H1 (cell line): ENCODE results near the gene USP37. TPM values are rescaled to one million over a fixed set of nuclear protein-coding genes. Genes with fewer than 3 reads are reported as not detected.

ENCODE experiments used
- CTCF ChIA-PET: fragments of 300-600 bp; sonication (Branson Sonifier 250); formaldehyde crosslinking; loops from one replicate; lab custom pipeline; 2021; ENCODE audit not compliant: partially characterized antibody; lab: Charles Lee
- POLR2A ChIA-PET: fragments of 300-600 bp; sonication (Branson Sonifier 250); formaldehyde crosslinking; loops from one replicate; lab custom pipeline; 2021; ENCODE audit warnings: inconsistent platforms; ENCODE audit not compliant: partially characterized antibody; lab: Charles Lee
- DNase-seq, 2 experiments: peaks; one replicate each; pipeline versions ENCODE4 v3.0.0 to v3.0.0-alpha.2; 2010 to 2022; ENCODE audit warnings: low spot score in 2 of 2, low read depth in 1 of 2, mixed read lengths in 1 of 2
- FAIRE-seq: peaks from 2 replicates; lab custom pipeline; 2011; peaks lifted over from hg19 to GRCh38; lab: Jason Lieb, UNC
- H2AFZ ChIP-seq: 2 replicates; pipeline ENCODE4 v1.8.1; 2012; ENCODE audit warnings: low read length, inconsistent platforms
- H2AK5ac ChIP-seq: 2 replicates; pipeline ENCODE4 v1.6.1; 2013; ENCODE audit warnings: low read depth, low read length
- H2BK120ac ChIP-seq: replicated peaks from 2 replicates; pipeline ENCODE3; 2013; ENCODE audit warnings: low read depth, low read length, inconsistent platforms
- H2BK12ac ChIP-seq: 2 replicates; pipeline ENCODE4 v1.6.1; 2013; ENCODE audit warnings: low read depth, low read length
- H2BK15ac ChIP-seq: 2 replicates; pipeline ENCODE4 v1.6.1; 2013; ENCODE audit warnings: low read length
- H2BK20ac ChIP-seq: 2 replicates; pipeline ENCODE4 v1.6.1; 2013; ENCODE audit warnings: low read length
- H2BK5ac ChIP-seq: 2 replicates; pipeline ENCODE4 v1.6.1; 2013; ENCODE audit warnings: low read depth, low read length
- H3K14ac ChIP-seq: 2 replicates; pipeline ENCODE4 v1.6.1; 2013; ENCODE audit warnings: inconsistent platforms; ENCODE audit not compliant: insufficient read length
- H3K18ac ChIP-seq: 2 replicates; pipeline ENCODE4 v1.6.1; 2013; ENCODE audit warnings: low read length; ENCODE audit errors: extremely low read depth
- H3K23ac ChIP-seq: 2 replicates; pipeline ENCODE4 v1.6.1; 2013; ENCODE audit warnings: inconsistent platforms; ENCODE audit not compliant: insufficient read length
- H3K23me2 ChIP-seq: 2 replicates; pipeline ENCODE4 v1.6.1; 2013; ENCODE audit warnings: low read depth, low read length
- H3K27ac ChIP-seq: 2 replicates; pipeline ENCODE4 v1.6.1; 2011; ENCODE audit warnings: low read depth, low read length, inconsistent platforms
- H3K27me3 ChIP-seq, 4 experiments: replicated peaks in 1 of 4; 1 replicate in 1 of 4; 2 replicates in 3 of 4; pipeline versions ENCODE4 v1.6.1 to v1.8.1; 2011 to 2013; ENCODE audit warnings: low read length in 3 of 4, mild to moderate bottlenecking in 3 of 4, inconsistent platforms in 2 of 4, mixed read lengths in 2 of 4, moderate library complexity in 1 of 4; ENCODE audit not compliant: control insufficient read depth in 3 of 4, insufficient read depth in 3 of 4; ENCODE audit errors: extremely low read depth in 1 of 4
- H3K36me3 ChIP-seq, 4 experiments: 2 replicates each; pipeline versions ENCODE4 v1.6.1 to v1.8.1; 2011 to 2013; ENCODE audit warnings: mild to moderate bottlenecking in 4 of 4, low read length in 3 of 4, moderate library complexity in 2 of 4, control low read depth in 1 of 4, inconsistent platforms in 1 of 4; ENCODE audit not compliant: insufficient read depth in 4 of 4, control insufficient read depth in 2 of 4
- H3K4ac ChIP-seq: replicated peaks from 2 replicates; pipeline ENCODE3; 2013; ENCODE audit warnings: low read length, low read depth, mixed read lengths, inconsistent platforms; ENCODE audit not compliant: insufficient read length
- H3K4me1 ChIP-seq, 4 experiments: replicated peaks in 1 of 4; 1 replicate in 1 of 4; 2 replicates in 3 of 4; pipeline versions ENCODE4 v1.6.1 to v1.8.1; 2011 to 2013; ENCODE audit warnings: low read length in 3 of 4, inconsistent platforms in 2 of 4, mixed read lengths in 1 of 4; ENCODE audit not compliant: insufficient read depth in 4 of 4, control insufficient read depth in 3 of 4
- H3K4me2 ChIP-seq, 2 experiments: 2 replicates each; pipeline versions ENCODE4 v1.6.1 to v1.8.1; 2011 to 2013; ENCODE audit warnings: low read depth in 2 of 2, low read length in 2 of 2, control low read depth in 1 of 2, inconsistent platforms in 1 of 2, mild to moderate bottlenecking in 1 of 2; ENCODE audit not compliant: insufficient read depth in 1 of 2
- H3K4me3 ChIP-seq, 4 experiments: fragments of 200-600, 300-600 bp in 1 of 4; sonication (generic), shearing (Covaris generic), sonication (Bioruptor Twin) in 1 of 4; 2 replicates each; pipeline versions ENCODE4 v1.5.1 to v1.8.1; 2011 to 2016; ENCODE audit warnings: low read length in 4 of 4, low read depth in 3 of 4, control low read depth in 2 of 4, inconsistent platforms in 2 of 4, mild to moderate bottlenecking in 2 of 4, mixed read lengths in 1 of 4, moderate library complexity in 1 of 4; ENCODE audit not compliant: insufficient read depth in 2 of 4; ENCODE audit errors: extremely low read depth in 1 of 4
- H3K56ac ChIP-seq: replicated peaks from 2 replicates; pipeline ENCODE3; 2013; ENCODE audit warnings: low read depth, mild to moderate bottlenecking, mixed read lengths, low read length, inconsistent platforms; ENCODE audit not compliant: insufficient read length
- H3K79me1 ChIP-seq: 2 replicates; pipeline ENCODE4 v1.6.1; 2013; ENCODE audit warnings: low read depth, low read length, control low read depth
- H3K79me2 ChIP-seq, 2 experiments: 2 replicates each; pipeline versions ENCODE4 v1.6.1 to v1.8.1; 2012 to 2013; ENCODE audit warnings: low read length in 2 of 2, mild to moderate bottlenecking in 2 of 2, inconsistent platforms in 1 of 2; ENCODE audit not compliant: insufficient read depth in 2 of 2, control insufficient read depth in 1 of 2
- H3K9ac ChIP-seq, 4 experiments: replicated peaks in 1 of 4; 1 replicate in 1 of 4; 2 replicates in 3 of 4; pipeline versions ENCODE4 v1.6.1 to v1.8.1; 2011 to 2013; ENCODE audit warnings: low read depth in 3 of 4, low read length in 3 of 4, control low read depth in 2 of 4, mild to moderate bottlenecking in 2 of 4, moderate library complexity in 2 of 4, inconsistent platforms in 1 of 4; ENCODE audit errors: extremely low read depth in 1 of 4
- H3K9me3 ChIP-seq, 2 experiments: 2 replicates each; pipeline versions ENCODE4 v1.6.1 to v1.8.1; 2012 to 2013; ENCODE audit warnings: mild to moderate bottlenecking in 2 of 2, moderate library complexity in 2 of 2, control low read depth in 1 of 2, inconsistent platforms in 1 of 2, low read depth in 1 of 2, low read length in 1 of 2, mixed read lengths in 1 of 2; ENCODE audit not compliant: insufficient read depth in 2 of 2
- H4K20me1 ChIP-seq, 2 experiments: replicated peaks in 1 of 2; 2 replicates each; pipeline versions ENCODE3 to v1.8.1; 2011 to 2013; ENCODE audit warnings: inconsistent platforms in 2 of 2, low read length in 2 of 2, mild to moderate bottlenecking in 1 of 2; ENCODE audit not compliant: insufficient read depth in 2 of 2, control insufficient read depth in 1 of 2
- H4K5ac ChIP-seq: 2 replicates; pipeline ENCODE4 v1.6.1; 2013; ENCODE audit warnings: low read length, low read depth, mixed read lengths, inconsistent platforms; ENCODE audit not compliant: insufficient read length
- H4K8ac ChIP-seq: 2 replicates; pipeline ENCODE4 v1.8.0; 2013; ENCODE audit warnings: mild to moderate bottlenecking, moderate library complexity, low read length, inconsistent platforms; ENCODE audit not compliant: insufficient read depth; ENCODE audit errors: extremely low read depth
- H4K91ac ChIP-seq: replicated peaks from 2 replicates; pipeline ENCODE3; 2013; ENCODE audit warnings: low read length, mixed read lengths, inconsistent platforms; ENCODE audit not compliant: insufficient read length
- ATF2 ChIP-seq: IDR thresholded peaks from 2 replicates; pipeline ENCODE4 v1.6.1; 2012; ENCODE audit warnings: low read length, inconsistent platforms
- CREB1 ChIP-seq: IDR thresholded peaks from 2 replicates; pipeline ENCODE4 v1.6.1; 2012; ENCODE audit warnings: inconsistent platforms
- CTBP2 ChIP-seq: IDR thresholded peaks from 2 replicates; pipeline ENCODE4 v1.7.0; 2011; ENCODE audit warnings: borderline replicate concordance, mild to moderate bottlenecking, moderate library complexity, mixed read lengths, low read length; ENCODE audit not compliant: insufficient read depth, insufficient read length
- EP300 ChIP-seq, 2 experiments: IDR thresholded peaks; 1 replicate in 1 of 2; 2 replicates in 1 of 2; pipeline ENCODE4 v1.6.1; 2011 to 2012; ENCODE audit warnings: low read depth in 2 of 2, low read length in 2 of 2, mild to moderate bottlenecking in 2 of 2, borderline replicate concordance in 1 of 2, inconsistent platforms in 1 of 2, moderate library complexity in 1 of 2
- HDAC6 ChIP-seq: IDR thresholded peaks from one replicate; pipeline ENCODE4 v1.7.1; 2012; ENCODE audit warnings: low read depth, mild to moderate bottlenecking, inconsistent platforms, low read length, moderate library complexity
- MAX ChIP-seq: IDR thresholded peaks from 2 replicates; pipeline ENCODE4 v1.6.1; 2012; ENCODE audit warnings: inconsistent platforms
- POLR2A ChIP-seq, 2 experiments: IDR thresholded peaks; 1 replicate in 1 of 2; 2 replicates in 1 of 2; pipeline ENCODE4 v1.6.1; 2011; ENCODE audit warnings: low read depth in 2 of 2, low read length in 2 of 2, mild to moderate bottlenecking in 2 of 2; ENCODE audit errors: control extremely low read depth in 1 of 2
- POLR2AphosphoS5 ChIP-seq: IDR thresholded peaks from 2 replicates; pipeline ENCODE4 v1.6.1; 2011; ENCODE audit warnings: low read depth, low read length
- RNF2 ChIP-seq: fragments of 200-900, 300-1000 bp; sonication (generic); IDR thresholded peaks from 2 replicates; pipeline ENCODE4 v1.7.1; 2016; ENCODE audit warnings: borderline replicate concordance, low read depth, mild to moderate bottlenecking, antibody characterized with exemption, low read length; ENCODE audit not compliant: poor library complexity, severe bottlenecking; ENCODE audit errors: missing control alignments
- SP1 ChIP-seq: IDR thresholded peaks from 2 replicates; pipeline ENCODE4 v1.6.1; 2011; ENCODE audit warnings: low read depth, low read length
- SRF ChIP-seq: IDR thresholded peaks from 2 replicates; pipeline ENCODE4 v1.6.1; 2011; ENCODE audit warnings: mild to moderate bottlenecking, low read depth, low read length, moderate library complexity
- TBP ChIP-seq: IDR thresholded peaks from 2 replicates; pipeline ENCODE4 v1.6.1; 2011; ENCODE audit warnings: low read depth, low read length, improper control_type of control experiment
- WGBS, 2 experiments: shearing (Covaris generic) in 1 of 2; methylation state at CpG; one replicate each; pipeline versions ENCODE4 v1.1.6 to v1.1.7; 2013 to 2015; ENCODE audit warnings: low lambda C conversion rate in 2 of 2, mixed read lengths in 2 of 2, inconsistent platforms in 1 of 2, low coverage in 1 of 2, missing lambda C conversion rate in 1 of 2; ENCODE audit not compliant: insufficient replicate concordance in 2 of 2, insufficient coverage in 1 of 2, insufficient read length in 1 of 2; ENCODE audit errors: extremely low coverage in 1 of 2, missing lambda C conversion rate in 1 of 2; 5-methylcytosine and 5-hydroxymethylcytosine counted together
- polyA plus RNA-seq, 7 experiments: library from polyadenylated mRNA; depleted of rRNA in 3 of 7; stranded (reverse) in 5 of 7; unstranded in 2 of 7; fragments of >200 nt in 5 of 7; fragments of 200-250 nt in 2 of 7; gene quantifications; 1 replicate in 5 of 7; 2 replicates in 1 of 7; 4 replicates in 1 of 7; pipeline versions ENCODE4 v1.2.1 to v1.2.3, GENCODE V29; 2011 to 2013; ENCODE audit warnings: missing spikeins in 2 of 7, mixed read lengths in 2 of 7
- total RNA-seq: library from RNA; stranded (reverse); fragmentation: NEBNext Ultra II Directional; extraction: Animal tissue kit (Norgen Biotek cat#: 25700); gene quantifications from 2 replicates; pipeline ENCODE4 v1.2.1, GENCODE V29; 2021

USP37 gene
- total and polyA plus RNA-seq, 2 of the 8 experiments (the other 6 are each of a cell fraction or from before 2014, with no cell fraction given), result 3.8 to 29.1 TPM

- H4K91ac ChIP-seq, result no peak overlapping the region
- no peak overlapping the region for H4K8ac ChIP-seq
- no peak overlapping the region for H3K4ac ChIP-seq
- H2BK12ac ChIP-seq, result no peak overlapping the region
- no peak overlapping the region for H2BK15ac ChIP-seq
- H3K36me3 ChIP-seq, result no peaks in the 10 kb centered on the region
- H3K27me3 ChIP-seq, result no peaks in the 10 kb centered on the region
- H3K79me1 ChIP-seq, result no peaks in the 10 kb centered on the region; the same call in 1 of the 2 replicates
- H4K5ac ChIP-seq, result no peak overlapping the region
- H2BK20ac ChIP-seq, result no peak overlapping the region
- no peak overlapping the region for H2AK5ac ChIP-seq
- no peak overlapping the region for H3K14ac ChIP-seq
- H4K20me1 ChIP-seq, result no peaks in the 10 kb centered on the region
- H3K4me3 ChIP-seq, result no peak overlapping the region
- H3K4me2 ChIP-seq, result no peak overlapping the region
- no peak for FAIRE-seq
- peaks cover 0 to 3% (median 0%) of the 10 kb centered on the region in 4 experiments; a peak in 1 of 7 replicates for H3K4me1 ChIP-seq
- H3K9ac ChIP-seq, result no peak overlapping the region
- no peak overlapping the region for H3K18ac ChIP-seq
- ChIA-PET CTCF (interaction anchor here (0.9 kb wide), 1 partner anchor 68 kb away, joined by 3 read pairs; no protein-coding TSS in a partner anchor), POLR2A (interaction anchor here (0.5 to 1.0 kb wide), 2 partner anchors 11 to 163 kb away, joined by 3 to 6 read pairs; no protein-coding TSS in a partner anchor)
- H3K23ac ChIP-seq, result no peak overlapping the region
- H3K27ac ChIP-seq, result no peak overlapping the region
- no peak overlapping the region for H2AFZ ChIP-seq
- no peaks in the 10 kb centered on the region for H3K79me2 ChIP-seq
- DNase-seq, result no peak
- H2BK5ac ChIP-seq, result no peak overlapping the region
- H3K56ac ChIP-seq, result no peak overlapping the region
- H2BK120ac ChIP-seq, result no peak overlapping the region
- no peaks in the 10 kb centered on the region for H3K23me2 ChIP-seq
- WGBS, 2 experiments, result 91% methylated on average over 10 of the region's 10 CpGs; no CpG with 5 or more reads in 1 of the 2 experiments
- H3K9me3 ChIP-seq, result no peaks in the 10 kb centered on the region
- TF ChIP-seq EP300 (IDR thresholded peaks at IDR 0.05; ENCODE audit: borderline replicate concordance in 1 of 2, low read depth in 2 of 2, low read length in 2 of 2) (no peak), ATF2 (no peak), MAX (no peak), SP1 (no peak), POLR2AphosphoS5 (no peak), CREB1 (no peak), RNF2 (no peak), HDAC6 (no peak), POLR2A (IDR thresholded peaks at IDR 0.05; ENCODE audit: control extremely low read depth in 1 of 2, low read depth in 2 of 2, low read length in 2 of 2) (no peak), SRF (no peak), TBP (no peak), CTBP2 (no peak)
Measured at GRCh38 chr2:218425531-218425930, 142.6 kb downstream of the USP37 start.
